ENCODE data around the gene KRTAP9-6.
A peak's percentile ranks its signal among the peaks of the same experiment; 100 is the strongest.
"Not testable (repeated sequence)": the region's sequence is repeated elsewhere in the genome, so short reads cannot be mapped to it uniquely, and the experiment has no call there.

Gene KRTAP9-6

GRCh38 chr17:41246995-41247787 is 18.0 kb upstream of the KRTAP9-6 start:
- not testable (repeated sequence) for H3K4me3 ChIP-seq (ENCODE audit: control insufficient read depth, low read depth, low read length); DNase-seq (ENCODE audit: low read depth)

- not testable (repeated sequence) for H3K4me3 ChIP-seq (ENCODE audit: control insufficient read depth, low read depth, low read length); DNase-seq (ENCODE audit: low read depth)
Measured at GRCh38 chr17:41249637-41250240, 15.4 kb upstream of the KRTAP9-6 start, which contains the start of gene KRTAP9-4. Gene KRTAP9-4, plus strand, starts transcription at chr17:41249687. Its CDS starts 34 bp downstream, at chr17:41249721.

GRCh38 chr17:41251261-41251660 is 13.9 kb upstream of the KRTAP9-6 start:
- H3K4me3 ChIP-seq (ENCODE audit: control insufficient read depth, low read depth, low read length), result no peak overlapping the region
- DNase-seq (ENCODE audit: low read depth), result no peak
- TF ChIP-seq CTCF (IDR thresholded peaks at IDR 0.05; ENCODE audit: control insufficient read depth, insufficient read depth, low read depth, low read length, missing control alignments), result no peak

GRCh38 chr17:41254861-41255260 is 10.3 kb upstream of the KRTAP9-6 start:
- DNase-seq (ENCODE audit: low read depth), result no peak
- no peak for TF ChIP-seq CTCF (IDR thresholded peaks at IDR 0.05; ENCODE audit: control insufficient read depth, insufficient read depth, low read depth, low read length, missing control alignments)
- no peak overlapping the region for H3K4me3 ChIP-seq (ENCODE audit: control insufficient read depth, low read depth, low read length)

GRCh38 chr17:41255381-41256290 is 9.5 kb upstream of the KRTAP9-6 start, which contains the start of gene KRTAP9-9:
Gene KRTAP9-9, plus strand, starts transcription at chr17:41255384.
- peak; percentile 4 for DNase-seq (ENCODE audit: low read depth)
- not testable (repeated sequence) for H3K4me3 ChIP-seq (ENCODE audit: control insufficient read depth, low read depth, low read length)

- no peak for DNase-seq (ENCODE audit: low read depth)
- H3K4me3 ChIP-seq (ENCODE audit: control insufficient read depth, low read depth, low read length), result no peak overlapping the region
- TF ChIP-seq CTCF (IDR thresholded peaks at IDR 0.05; ENCODE audit: control insufficient read depth, insufficient read depth, low read depth, low read length, missing control alignments), result no peak
Measured at GRCh38 chr17:41256291-41256685, 8.9 kb upstream of the KRTAP9-6 start.

GRCh38 chr17:41258406-41258805 is 6.8 kb upstream of the KRTAP9-6 start:
- no peak for DNase-seq (ENCODE audit: low read depth)
- no peak overlapping the region for H3K4me3 ChIP-seq (ENCODE audit: control insufficient read depth, low read depth, low read length)
- TF ChIP-seq CTCF (IDR thresholded peaks at IDR 0.05; ENCODE audit: control insufficient read depth, insufficient read depth, low read depth, low read length, missing control alignments), result no peak

GRCh38 chr17:41263212-41263611 is 2.0 kb upstream of the KRTAP9-6 start:
- DNase-seq (ENCODE audit: low read depth), result no peak
- TF ChIP-seq CTCF (IDR thresholded peaks at IDR 0.05; ENCODE audit: control insufficient read depth, insufficient read depth, low read depth, low read length, missing control alignments), result no peak
- no peak overlapping the region for H3K4me3 ChIP-seq (ENCODE audit: control insufficient read depth, low read depth, low read length)

Measured in AG09309 (cell line).